NB4 (cell line): Measurements from ENCODE around the gene IQGAP1.

ENCODE experiments used
- MYC ChIP-seq: IDR thresholded peaks from 2 replicates; pipeline ENCODE4 v1.6.1; 2011; ENCODE audit warnings: low read depth, low read length
- POLR2A ChIP-seq: IDR thresholded peaks from 2 replicates; pipeline ENCODE4 v1.6.1; 2011; ENCODE audit warnings: mild to moderate bottlenecking; ENCODE audit not compliant: insufficient read length; ENCODE audit errors: extremely low read depth
- TF ChIP-seq, protein P1 (sequence below): IDR thresholded peaks from one replicate; pipeline ENCODE4 v1.5.1; 2012; ENCODE audit warnings: low read depth, low read length
- TF ChIP-seq, protein P2 (sequence below): IDR thresholded peaks from 2 replicates; pipeline ENCODE4 v1.6.1; 2011; ENCODE audit warnings: low read depth, low read length

DNA sequence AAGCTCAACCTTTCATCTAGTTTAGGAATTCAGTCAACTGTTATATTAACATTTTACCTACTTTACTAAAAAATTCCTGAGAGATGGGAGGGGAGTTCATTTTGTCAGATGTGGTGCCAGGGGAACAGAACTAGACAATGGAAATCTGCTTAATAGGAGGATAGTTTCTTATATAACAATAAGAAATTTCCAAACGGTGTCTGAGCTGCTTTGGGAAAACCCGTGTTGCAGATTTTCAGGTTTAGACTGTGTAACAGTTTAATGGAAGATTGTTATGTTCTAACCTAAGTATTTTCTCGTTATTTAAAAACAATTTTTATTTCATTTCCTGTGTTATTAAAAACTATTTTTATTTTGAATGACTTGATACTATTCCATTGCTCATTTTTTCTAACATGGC lies 19.3 kb downstream of the IQGAP1 start:
- TF ChIP-seq, protein P1, sequence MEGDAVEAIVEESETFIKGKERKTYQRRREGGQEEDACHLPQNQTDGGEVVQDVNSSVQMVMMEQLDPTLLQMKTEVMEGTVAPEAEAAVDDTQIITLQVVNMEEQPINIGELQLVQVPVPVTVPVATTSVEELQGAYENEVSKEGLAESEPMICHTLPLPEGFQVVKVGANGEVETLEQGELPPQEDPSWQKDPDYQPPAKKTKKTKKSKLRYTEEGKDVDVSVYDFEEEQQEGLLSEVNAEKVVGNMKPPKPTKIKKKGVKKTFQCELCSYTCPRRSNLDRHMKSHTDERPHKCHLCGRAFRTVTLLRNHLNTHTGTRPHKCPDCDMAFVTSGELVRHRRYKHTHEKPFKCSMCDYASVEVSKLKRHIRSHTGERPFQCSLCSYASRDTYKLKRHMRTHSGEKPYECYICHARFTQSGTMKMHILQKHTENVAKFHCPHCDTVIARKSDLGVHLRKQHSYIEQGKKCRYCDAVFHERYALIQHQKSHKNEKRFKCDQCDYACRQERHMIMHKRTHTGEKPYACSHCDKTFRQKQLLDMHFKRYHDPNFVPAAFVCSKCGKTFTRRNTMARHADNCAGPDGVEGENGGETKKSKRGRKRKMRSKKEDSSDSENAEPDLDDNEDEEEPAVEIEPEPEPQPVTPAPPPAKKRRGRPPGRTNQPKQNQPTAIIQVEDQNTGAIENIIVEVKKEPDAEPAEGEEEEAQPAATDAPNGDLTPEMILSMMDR: no peak
- TF ChIP-seq POLR2A (no peak), MYC (no peak)
- TF ChIP-seq, protein P2, sequence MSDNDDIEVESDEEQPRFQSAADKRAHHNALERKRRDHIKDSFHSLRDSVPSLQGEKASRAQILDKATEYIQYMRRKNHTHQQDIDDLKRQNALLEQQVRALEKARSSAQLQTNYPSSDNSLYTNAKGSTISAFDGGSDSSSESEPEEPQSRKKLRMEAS: no peak
